ENCODE data around the gene PEAR1. TPM values are rescaled to one million over a fixed set of nuclear protein-coding genes. Genes with fewer than 3 reads are reported as not detected.

The PEAR1 gene
- polyA plus RNA-seq, 3 donors = 18.1 to 24.0 (median 22.5) TPM

- peak in 9 of 11 donors; percentile 40 to 73 (median 61) for DNase-seq (ENCODE audit: extremely low read depth in 1 of 11, low read depth in 9 of 11, low spot score in 4 of 11)
Observed at GRCh38 chr1:156927215-156928042, 33.9 kb downstream of the PEAR1 start.

GRCh38 chr1:156928043-156928602 lies 34.6 kb downstream of the PEAR1 start:
- no peak for DNase-seq (ENCODE audit: extremely low read depth in 1 of 11, low read depth in 9 of 11, low spot score in 4 of 11)

- DNase-seq (ENCODE audit: extremely low read depth in 1 of 11, low read depth in 9 of 11, low spot score in 4 of 11) = no peak
Observed at GRCh38 chr1:156929596-156930238, 36.2 kb downstream of the PEAR1 start.

GRCh38 chr1:156930483-156930882 lies 37.0 kb downstream of the PEAR1 start:
- no peak for DNase-seq (ENCODE audit: extremely low read depth in 1 of 11, low read depth in 9 of 11, low spot score in 4 of 11)

GRCh38 chr1:156931211-156931952 lies 37.9 kb downstream of the PEAR1 start:
- DNase-seq (ENCODE audit: extremely low read depth in 1 of 11, low read depth in 9 of 11, low spot score in 4 of 11) = no peak

- no peak for DNase-seq (ENCODE audit: extremely low read depth in 1 of 11, low read depth in 9 of 11, low spot score in 4 of 11)
Observed at GRCh38 chr1:156931974-156932710, 38.6 kb downstream of the PEAR1 start.

GRCh38 chr1:156933136-156933535 lies 39.6 kb downstream of the PEAR1 start:
- DNase-seq (ENCODE audit: extremely low read depth in 1 of 11, low read depth in 9 of 11, low spot score in 4 of 11) = no peak

- DNase-seq (ENCODE audit: extremely low read depth in 1 of 11, low read depth in 9 of 11, low spot score in 4 of 11) = no peak
Observed at GRCh38 chr1:156935505-156936128, 42.1 kb downstream of the PEAR1 start.

GRCh38 chr1:156936191-156936590 lies 42.7 kb downstream of the PEAR1 start:
- DNase-seq (ENCODE audit: extremely low read depth in 1 of 11, low read depth in 9 of 11, low spot score in 4 of 11) = no peak

GRCh38 chr1:156936721-156937220 lies 43.3 kb downstream of the PEAR1 start:
- DNase-seq (ENCODE audit: extremely low read depth in 1 of 11, low read depth in 9 of 11, low spot score in 4 of 11) = no peak

GRCh38 chr1:156937883-156938282 lies 44.4 kb downstream of the PEAR1 start:
- DNase-seq (ENCODE audit: extremely low read depth in 1 of 11, low read depth in 9 of 11, low spot score in 4 of 11) = no peak

GRCh38 chr1:156938813-156939212 lies 45.3 kb downstream of the PEAR1 start:
- DNase-seq (ENCODE audit: extremely low read depth in 1 of 11, low read depth in 9 of 11, low spot score in 4 of 11) = no peak

- no peak for DNase-seq (ENCODE audit: extremely low read depth in 1 of 11, low read depth in 9 of 11, low spot score in 4 of 11)
Observed at GRCh38 chr1:156939786-156940334, 46.3 kb downstream of the PEAR1 start.

- no peak for DNase-seq (ENCODE audit: extremely low read depth in 1 of 11, low read depth in 9 of 11, low spot score in 4 of 11)
Observed at GRCh38 chr1:156941675-156942074, 48.2 kb downstream of the PEAR1 start.

GRCh38 chr1:156942176-156942575 lies 48.7 kb downstream of the PEAR1 start:
- DNase-seq (ENCODE audit: extremely low read depth in 1 of 11, low read depth in 9 of 11, low spot score in 4 of 11) = no peak

- DNase-seq (ENCODE audit: extremely low read depth in 1 of 11, low read depth in 9 of 11, low spot score in 4 of 11) = no peak
Observed at GRCh38 chr1:156942576-156942975, 49.1 kb downstream of the PEAR1 start.

GRCh38 chr1:156943756-156944155 lies 50.2 kb downstream of the PEAR1 start:
- no peak for DNase-seq (ENCODE audit: extremely low read depth in 1 of 11, low read depth in 9 of 11, low spot score in 4 of 11)

GRCh38 chr1:156944268-156944667 lies 50.8 kb downstream of the PEAR1 start:
- DNase-seq (ENCODE audit: extremely low read depth in 1 of 11, low read depth in 9 of 11, low spot score in 4 of 11) = no peak
